ENCODE data around the gene GIT2.
"Not testable (repeated sequence)": the region's sequence is repeated elsewhere in the genome, so short reads cannot be mapped to it uniquely, and the experiment has no call there.

The GIT2 gene

GRCh38 chr12:109995686-109996482 is at the start of gene GIT2:
Gene GIT2, minus strand, starts transcription at chr12:109996368. Its CDS starts 144 bp downstream, at chr12:109996224.
- peak; percentile 91 for DNase-seq (ENCODE audit: low read depth)

- no peak for DNase-seq (ENCODE audit: low read depth)
These were observed 46.1 kb upstream of the GIT2 start for GRCh38 chr12:110042264-110042663.

GRCh38 chr12:110039085-110039807 is 43.1 kb upstream of the GIT2 start:
- no peak for DNase-seq (ENCODE audit: low read depth)

GRCh38 chr12:110038741-110039084 is 42.5 kb upstream of the GIT2 start:
- DNase-seq (ENCODE audit: low read depth) = no peak

- no peak for DNase-seq (ENCODE audit: low read depth)
These were observed 41.1 kb upstream of the GIT2 start for GRCh38 chr12:110037315-110037714.

- DNase-seq (ENCODE audit: low read depth) = no peak
These were observed 39.5 kb upstream of the GIT2 start for GRCh38 chr12:110035534-110036104.

- no peak for DNase-seq (ENCODE audit: low read depth)
These were observed 37.7 kb upstream of the GIT2 start for GRCh38 chr12:110033888-110034287.

GRCh38 chr12:110029290-110029815 is 33.2 kb upstream of the GIT2 start:
- DNase-seq (ENCODE audit: low read depth) = no peak

- DNase-seq (ENCODE audit: low read depth) = no peak
These were observed 32.2 kb upstream of the GIT2 start for GRCh38 chr12:110028323-110028722.

- DNase-seq (ENCODE audit: low read depth) = no peak
These were observed 27.9 kb upstream of the GIT2 start for GRCh38 chr12:110024051-110024450.

- no peak for DNase-seq (ENCODE audit: low read depth)
These were observed 27.2 kb upstream of the GIT2 start for GRCh38 chr12:110023059-110023980.

- no peak for DNase-seq (ENCODE audit: low read depth)
These were observed 24.8 kb upstream of the GIT2 start for GRCh38 chr12:110020956-110021355.

- no peak for DNase-seq (ENCODE audit: low read depth)
These were observed 19.0 kb upstream of the GIT2 start for GRCh38 chr12:110015132-110015531.

GRCh38 chr12:110012659-110013058 is 16.5 kb upstream of the GIT2 start:
- DNase-seq (ENCODE audit: low read depth) = no peak

- no peak for DNase-seq (ENCODE audit: low read depth)
These were observed 16.0 kb upstream of the GIT2 start for GRCh38 chr12:110012137-110012536.

GRCh38 chr12:110010853-110011723 is 14.9 kb upstream of the GIT2 start:
- no peak for DNase-seq (ENCODE audit: low read depth)

GRCh38 chr12:110008681-110009398 is 12.7 kb upstream of the GIT2 start:
- DNase-seq (ENCODE audit: low read depth) = not testable (repeated sequence)

- no peak for DNase-seq (ENCODE audit: low read depth)
These were observed 11.7 kb upstream of the GIT2 start for GRCh38 chr12:110007881-110008280.

- DNase-seq (ENCODE audit: low read depth) = no peak
These were observed 9.9 kb upstream of the GIT2 start for GRCh38 chr12:110006115-110006514.

- DNase-seq (ENCODE audit: low read depth) = no peak
These were observed 9.3 kb upstream of the GIT2 start for GRCh38 chr12:110005319-110005973.

Measured in activated T-cell treated with anti-CD3 and anti-CD28 coated beads for 24 hours (primary cell).